HCT116 (cell line): ENCODE measurements around the gene UCN3.

Experiments
- CTCF ChIP-seq, 3 experiments: fragments of 200-600 bp in 1 of 3; sonication (generic) in 1 of 3; IDR thresholded peaks in 2 of 3; conservative IDR thresholded peaks in 1 of 3; 2 replicates each; pipeline ENCODE4 v1.5.1; 2012 to 2017; ENCODE audit warnings: low read depth in 2 of 3, low read length in 2 of 3, antibody characterized with exemption in 1 of 3, borderline replicate concordance in 1 of 3, control low read depth in 1 of 3, mild to moderate bottlenecking in 1 of 3, mixed read lengths in 1 of 3, mixed run types in 1 of 3, moderate library complexity in 1 of 3; ENCODE audit not compliant: insufficient read depth in 1 of 3
- EZH2 ChIP-seq: fragments of 200-600 bp; sonication (generic); IDR thresholded peaks from 2 replicates; pipeline ENCODE4 v1.6.1; 2017; ENCODE audit warnings: antibody characterized with exemption, mixed run types
- POLR2A ChIP-seq: IDR thresholded peaks from 2 replicates; pipeline ENCODE4 v1.7.0; 2011; ENCODE audit warnings: borderline replicate concordance; ENCODE audit not compliant: insufficient read depth, insufficient read length; ENCODE audit errors: extremely low read depth
- POLR2AphosphoS5 ChIP-seq: IDR thresholded peaks from 2 replicates; pipeline ENCODE4 v1.6.1; 2011; ENCODE audit warnings: mild to moderate bottlenecking, low read depth, low read length, moderate library complexity
- RAD21 ChIP-seq: IDR thresholded peaks from 2 replicates; pipeline ENCODE4 v1.6.1; 2012; ENCODE audit warnings: low read depth, mild to moderate bottlenecking
- SIN3A ChIP-seq: IDR thresholded peaks from 2 replicates; pipeline ENCODE4 v1.6.1; 2012; ENCODE audit warnings: low read depth
- YY1 ChIP-seq: IDR thresholded peaks from 2 replicates; pipeline ENCODE4 v1.6.1; 2011; ENCODE audit warnings: low read length, low read depth, moderate library complexity, mild to moderate bottlenecking; ENCODE audit not compliant: insufficient replicate concordance; ENCODE audit errors: extremely low read depth
- ZBTB33 ChIP-seq: IDR thresholded peaks from 2 replicates; pipeline ENCODE4 v1.6.1; 2011; ENCODE audit warnings: mild to moderate bottlenecking, low read length, moderate library complexity; ENCODE audit not compliant: insufficient replicate concordance; ENCODE audit errors: extremely low read depth
- ZFX ChIP-seq: fragments of 450-650 bp; IDR thresholded peaks from 2 replicates; pipeline ENCODE4 v1.6.1; 2017
- TF ChIP-seq, protein P1 (sequence below): IDR thresholded peaks from 2 replicates; pipeline ENCODE4 v1.6.1; 2012; ENCODE audit warnings: low read depth
- TF ChIP-seq, protein P2 (sequence below): IDR thresholded peaks from 2 replicates; pipeline ENCODE4 v1.6.1; 2012

- no peak for TF ChIP-seq CTCF (IDR thresholded peaks at IDR 0.05 in 2 of 3, conservative IDR thresholded peaks at IDR 0.05 in 1 of 3; ENCODE audit: borderline replicate concordance in 1 of 3, insufficient read depth in 1 of 3, low read depth in 2 of 3, low read length in 2 of 3)
- TF ChIP-seq, protein P1, sequence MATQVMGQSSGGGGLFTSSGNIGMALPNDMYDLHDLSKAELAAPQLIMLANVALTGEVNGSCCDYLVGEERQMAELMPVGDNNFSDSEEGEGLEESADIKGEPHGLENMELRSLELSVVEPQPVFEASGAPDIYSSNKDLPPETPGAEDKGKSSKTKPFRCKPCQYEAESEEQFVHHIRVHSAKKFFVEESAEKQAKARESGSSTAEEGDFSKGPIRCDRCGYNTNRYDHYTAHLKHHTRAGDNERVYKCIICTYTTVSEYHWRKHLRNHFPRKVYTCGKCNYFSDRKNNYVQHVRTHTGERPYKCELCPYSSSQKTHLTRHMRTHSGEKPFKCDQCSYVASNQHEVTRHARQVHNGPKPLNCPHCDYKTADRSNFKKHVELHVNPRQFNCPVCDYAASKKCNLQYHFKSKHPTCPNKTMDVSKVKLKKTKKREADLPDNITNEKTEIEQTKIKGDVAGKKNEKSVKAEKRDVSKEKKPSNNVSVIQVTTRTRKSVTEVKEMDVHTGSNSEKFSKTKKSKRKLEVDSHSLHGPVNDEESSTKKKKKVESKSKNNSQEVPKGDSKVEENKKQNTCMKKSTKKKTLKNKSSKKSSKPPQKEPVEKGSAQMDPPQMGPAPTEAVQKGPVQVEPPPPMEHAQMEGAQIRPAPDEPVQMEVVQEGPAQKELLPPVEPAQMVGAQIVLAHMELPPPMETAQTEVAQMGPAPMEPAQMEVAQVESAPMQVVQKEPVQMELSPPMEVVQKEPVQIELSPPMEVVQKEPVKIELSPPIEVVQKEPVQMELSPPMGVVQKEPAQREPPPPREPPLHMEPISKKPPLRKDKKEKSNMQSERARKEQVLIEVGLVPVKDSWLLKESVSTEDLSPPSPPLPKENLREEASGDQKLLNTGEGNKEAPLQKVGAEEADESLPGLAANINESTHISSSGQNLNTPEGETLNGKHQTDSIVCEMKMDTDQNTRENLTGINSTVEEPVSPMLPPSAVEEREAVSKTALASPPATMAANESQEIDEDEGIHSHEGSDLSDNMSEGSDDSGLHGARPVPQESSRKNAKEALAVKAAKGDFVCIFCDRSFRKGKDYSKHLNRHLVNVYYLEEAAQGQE: no peak
- no peak for TF ChIP-seq POLR2AphosphoS5
- no peak for TF ChIP-seq ZFX
- no peak for TF ChIP-seq EZH2
- no peak for TF ChIP-seq SIN3A
- no peak for TF ChIP-seq POLR2A
- TF ChIP-seq ZBTB33: no peak
- TF ChIP-seq YY1: no peak
- TF ChIP-seq RAD21: no peak
- TF ChIP-seq, protein P2, sequence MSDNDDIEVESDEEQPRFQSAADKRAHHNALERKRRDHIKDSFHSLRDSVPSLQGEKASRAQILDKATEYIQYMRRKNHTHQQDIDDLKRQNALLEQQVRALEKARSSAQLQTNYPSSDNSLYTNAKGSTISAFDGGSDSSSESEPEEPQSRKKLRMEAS: no peak
Measured at GRCh38 chr10:5365928-5366327, 1.2 kb downstream of the UCN3 start.
